Mesothelial cell of epicardium (in vitro differentiated cells): ENCODE data around the gene ACBD4. TPM values are rescaled to one million over a fixed set of nuclear protein-coding genes. Genes with fewer than 3 reads are reported as not detected.

ENCODE experiments used
- DNase-seq, 2 experiments: peaks; one replicate each; pipeline ENCODE4 v3.0.0; 2021; ENCODE audit warnings: low spot score in 2 of 2; ENCODE audit not compliant: unreplicated experiment in 2 of 2
- H3K27ac Mint-ChIP-seq: 2 replicates; pipeline ENCODE4 v1.8.0; 2021; ENCODE audit warnings: mixed read lengths
- H3K27me3 Mint-ChIP-seq: 2 replicates; pipeline ENCODE4 v1.8.0; 2021; ENCODE audit warnings: low read depth, mixed read lengths
- H3K36me3 Mint-ChIP-seq: 2 replicates; pipeline ENCODE4 v1.8.0; 2021; ENCODE audit warnings: mixed read lengths
- H3K4me1 Mint-ChIP-seq: 2 replicates; pipeline ENCODE4 v1.8.0; 2021; ENCODE audit warnings: mixed read lengths
- H3K4me3 Mint-ChIP-seq: 2 replicates; pipeline ENCODE4 v1.8.0; 2021; ENCODE audit warnings: mild to moderate bottlenecking, moderate library complexity, mixed read lengths
- H3K9me3 Mint-ChIP-seq: 2 replicates; pipeline ENCODE4 v1.8.0; 2021; ENCODE audit warnings: mixed read lengths
- total RNA-seq: library from RNA; stranded (reverse); gene quantifications from 3 replicates; pipeline ENCODE4 v1.2.1, GENCODE V29; 2021
- TF ChIP-seq, protein P1 (sequence below): fragments of 200-600 bp; sonication (generic); IDR thresholded peaks from one replicate; pipeline ENCODE4 v1.5.0; 2021; ENCODE audit warnings: antibody characterized with exemption; ENCODE audit not compliant: unreplicated experiment

Gene ACBD4
- total RNA-seq, 1 donor from 2014 or later, result 17.4 TPM

DNA sequence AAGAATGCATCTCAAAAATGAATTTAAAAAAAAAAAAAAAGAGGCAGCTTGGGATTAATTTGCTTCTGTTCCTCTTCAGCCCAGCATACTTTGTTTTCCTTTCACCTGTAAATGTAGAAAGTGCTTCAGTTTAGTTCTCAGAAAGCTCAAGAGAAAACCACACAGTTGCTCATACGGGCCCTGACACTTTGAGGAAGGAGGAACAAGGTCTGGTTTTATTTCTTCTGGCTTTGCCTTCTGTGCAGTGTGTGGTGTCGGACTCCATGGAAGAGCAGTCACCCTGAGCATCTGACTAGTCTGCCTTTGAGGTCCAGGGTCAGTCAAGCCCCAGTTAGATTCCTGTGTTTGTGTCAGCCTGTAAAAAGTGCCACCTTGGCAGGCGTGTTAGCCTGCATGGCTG lies 46.7 kb upstream of the ACBD4 start:
- Mint-ChIP-seq H3K4me3 (no peak overlapping the region), H3K27me3 (no peaks in the 10 kb centered on the region), H3K4me1 (no peaks in the 10 kb centered on the region), H3K27ac (no peak overlapping the region), H3K9me3 (no peaks in the 10 kb centered on the region), H3K36me3 (peaks cover 43% of the 10 kb centered on the region)
- no peak for DNase-seq
- TF ChIP-seq, protein P1, sequence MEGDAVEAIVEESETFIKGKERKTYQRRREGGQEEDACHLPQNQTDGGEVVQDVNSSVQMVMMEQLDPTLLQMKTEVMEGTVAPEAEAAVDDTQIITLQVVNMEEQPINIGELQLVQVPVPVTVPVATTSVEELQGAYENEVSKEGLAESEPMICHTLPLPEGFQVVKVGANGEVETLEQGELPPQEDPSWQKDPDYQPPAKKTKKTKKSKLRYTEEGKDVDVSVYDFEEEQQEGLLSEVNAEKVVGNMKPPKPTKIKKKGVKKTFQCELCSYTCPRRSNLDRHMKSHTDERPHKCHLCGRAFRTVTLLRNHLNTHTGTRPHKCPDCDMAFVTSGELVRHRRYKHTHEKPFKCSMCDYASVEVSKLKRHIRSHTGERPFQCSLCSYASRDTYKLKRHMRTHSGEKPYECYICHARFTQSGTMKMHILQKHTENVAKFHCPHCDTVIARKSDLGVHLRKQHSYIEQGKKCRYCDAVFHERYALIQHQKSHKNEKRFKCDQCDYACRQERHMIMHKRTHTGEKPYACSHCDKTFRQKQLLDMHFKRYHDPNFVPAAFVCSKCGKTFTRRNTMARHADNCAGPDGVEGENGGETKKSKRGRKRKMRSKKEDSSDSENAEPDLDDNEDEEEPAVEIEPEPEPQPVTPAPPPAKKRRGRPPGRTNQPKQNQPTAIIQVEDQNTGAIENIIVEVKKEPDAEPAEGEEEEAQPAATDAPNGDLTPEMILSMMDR, result no peak

DNA sequence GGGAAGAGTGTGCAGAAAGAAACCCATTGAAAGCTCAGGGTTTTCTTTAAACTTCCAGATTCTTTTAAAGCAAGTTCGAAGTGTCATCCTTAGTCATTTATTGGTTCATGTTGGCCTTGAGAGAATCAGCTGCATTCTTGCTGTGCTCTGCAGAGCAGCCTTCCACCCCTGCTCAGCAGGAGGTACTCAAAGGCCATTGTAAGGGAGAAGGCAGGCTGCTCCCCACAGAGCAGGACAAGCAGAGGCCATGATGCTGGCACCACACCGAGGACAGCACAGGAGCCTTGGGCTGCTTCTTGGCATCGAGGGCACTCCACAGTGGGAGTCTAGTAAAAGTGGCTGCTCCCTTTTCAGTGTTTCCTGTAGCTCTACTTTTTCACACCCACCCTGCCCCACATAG lies 44.8 kb upstream of the ACBD4 start:
- Mint-ChIP-seq H3K27me3 (no peaks in the 10 kb centered on the region), H3K4me3 (no peak overlapping the region), H3K4me1 (no peaks in the 10 kb centered on the region), H3K27ac (no peak overlapping the region), H3K9me3 (no peaks in the 10 kb centered on the region), H3K36me3 (peaks cover 41% of the 10 kb centered on the region)
- TF ChIP-seq, protein P1, result no peak
- no peak for DNase-seq

DNA sequence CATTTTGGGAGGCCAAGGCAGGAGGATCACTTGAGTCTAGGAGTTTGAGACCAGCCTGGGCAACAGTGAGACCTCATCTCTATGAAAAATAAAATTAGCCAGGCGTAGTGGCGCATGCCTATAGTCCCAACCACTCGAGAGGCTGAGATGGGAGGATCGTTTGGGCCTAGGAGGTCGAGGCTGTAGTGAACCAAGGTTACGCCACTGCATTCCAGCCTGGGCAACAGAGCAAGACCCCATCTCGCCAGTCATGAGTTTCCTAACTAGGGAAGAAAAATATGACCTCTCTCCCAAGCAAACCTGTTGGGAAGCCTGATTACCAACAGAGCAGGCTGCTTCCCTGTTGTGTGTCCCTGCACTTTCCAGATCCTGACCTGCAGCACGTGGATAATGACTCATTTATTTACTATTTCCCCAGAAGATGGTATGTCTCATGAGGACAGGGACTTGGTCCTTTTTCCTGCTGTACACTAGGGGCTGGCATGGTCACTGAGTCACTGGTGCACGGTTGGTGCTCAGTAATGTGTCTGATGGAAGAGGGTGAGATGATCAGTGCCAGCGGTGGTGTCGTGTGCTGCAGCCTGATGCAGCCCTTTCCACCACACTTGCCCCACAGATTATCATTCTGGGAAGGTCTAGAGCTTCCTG lies 43.6 kb upstream of the ACBD4 start:
- DNase-seq, result no peak
- Mint-ChIP-seq H3K27me3 (no peaks in the 10 kb centered on the region), H3K36me3 (peaks cover 47% of the 10 kb centered on the region), H3K4me1 (no peaks in the 10 kb centered on the region), H3K4me3 (no peak overlapping the region), H3K27ac (no peak overlapping the region), H3K9me3 (no peaks in the 10 kb centered on the region)
- TF ChIP-seq, protein P1, result no peak

DNA sequence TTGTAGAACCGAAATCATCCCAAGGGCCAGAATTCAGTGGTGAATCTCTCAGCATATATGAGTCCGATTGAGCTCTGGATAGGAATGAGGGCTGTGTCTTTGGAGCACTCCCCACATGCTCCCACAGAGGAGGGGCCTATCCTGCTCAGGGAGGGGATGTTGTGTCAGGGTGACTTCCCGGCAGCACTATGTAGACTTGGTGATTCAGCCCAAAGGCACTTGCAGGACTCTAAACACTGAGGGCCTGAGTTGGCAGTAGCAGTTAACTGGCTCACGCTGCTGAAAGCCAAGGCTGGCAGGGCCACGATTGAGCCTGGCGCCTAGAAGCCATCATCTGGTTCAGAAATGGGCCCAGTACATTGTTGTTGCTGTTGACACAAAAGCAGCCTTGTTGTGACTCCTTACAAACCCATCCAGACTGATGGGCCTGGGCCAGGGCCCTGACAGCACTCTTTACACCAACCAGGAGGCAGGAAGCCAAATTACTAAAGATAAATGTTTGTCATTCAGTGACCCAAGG lies 42.5 kb upstream of the ACBD4 start:
- TF ChIP-seq, protein P1, result no peak
- no peaks in the 10 kb centered on the region for H3K9me3 Mint-ChIP-seq
- H3K4me3 Mint-ChIP-seq, result no peak overlapping the region
- H3K27me3 Mint-ChIP-seq, result no peaks in the 10 kb centered on the region
- H3K4me1 Mint-ChIP-seq, result no peaks in the 10 kb centered on the region
- peak overlapping the region; percentile 69 for H3K27ac Mint-ChIP-seq
- peaks cover 48% of the 10 kb centered on the region for H3K36me3 Mint-ChIP-seq
- no peak for DNase-seq

DNA sequence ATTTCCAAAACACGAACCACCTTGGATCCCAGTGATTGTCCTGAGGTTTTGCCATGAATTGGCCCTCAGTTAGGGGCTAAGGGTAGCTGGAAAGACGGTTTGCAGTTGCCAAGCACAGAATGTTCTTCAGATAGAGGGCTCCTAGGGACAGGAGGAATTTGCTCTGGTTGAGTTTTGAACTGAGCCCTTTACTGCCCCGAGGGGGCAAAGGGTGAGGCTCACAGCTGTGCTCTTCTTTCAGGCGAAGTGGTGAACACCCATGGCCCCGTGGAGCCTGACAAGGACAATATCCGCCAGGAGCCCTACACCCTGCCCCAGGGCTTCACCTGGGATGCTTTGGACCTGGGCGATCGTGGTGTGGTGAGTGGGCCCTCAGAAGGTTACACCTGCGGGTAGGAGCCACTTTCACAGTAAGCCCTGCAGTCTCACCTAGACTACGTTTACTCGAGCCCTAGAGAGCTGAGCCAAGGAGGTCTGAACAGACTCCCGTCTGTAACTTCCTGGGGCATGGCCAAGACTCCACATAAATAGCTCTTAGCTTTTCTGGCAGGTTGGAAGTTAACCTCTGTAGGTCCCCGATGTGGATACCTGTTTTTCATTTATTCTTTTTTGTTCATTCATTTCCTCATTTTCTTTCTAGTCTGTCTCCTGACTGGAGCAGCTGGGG lies 41.9 kb upstream of the ACBD4 start:
- Mint-ChIP-seq H3K4me3 (no peak overlapping the region), H3K36me3 (peaks cover 48% of the 10 kb centered on the region), H3K27ac (no peak overlapping the region), H3K27me3 (no peaks in the 10 kb centered on the region), H3K4me1 (peaks cover 2% of the 10 kb centered on the region), H3K9me3 (no peaks in the 10 kb centered on the region)
- TF ChIP-seq, protein P1, result no peak
- no peak for DNase-seq
